HFF-Myc (cell line): Measurements from ENCODE around the gene PSMG1.

ENCODE experiments used
- DNase-seq: peaks from one replicate; pipeline ENCODE4 v3.0.0-alpha.2; 2011; ENCODE audit warnings: low read depth; ENCODE audit errors: extremely low read depth
- H3K4me3 ChIP-seq: replicated peaks from 2 replicates; pipeline ENCODE4 v1.5.1; 2011; ENCODE audit warnings: low read depth, mild to moderate bottlenecking, control low read depth, low read length
- CTCF ChIP-seq: IDR thresholded peaks from 2 replicates; pipeline ENCODE4 v1.5.1; 2012; ENCODE audit warnings: mild to moderate bottlenecking, low read depth, low read length, control low read depth; ENCODE audit errors: missing control alignments

Gene PSMG1

GRCh38 chr21:39204134-39204533, 20.9 kb upstream of the PSMG1 start:
- H3K4me3 ChIP-seq: no peak overlapping the region
- no peak for TF ChIP-seq CTCF
- no peak for DNase-seq

DNA sequence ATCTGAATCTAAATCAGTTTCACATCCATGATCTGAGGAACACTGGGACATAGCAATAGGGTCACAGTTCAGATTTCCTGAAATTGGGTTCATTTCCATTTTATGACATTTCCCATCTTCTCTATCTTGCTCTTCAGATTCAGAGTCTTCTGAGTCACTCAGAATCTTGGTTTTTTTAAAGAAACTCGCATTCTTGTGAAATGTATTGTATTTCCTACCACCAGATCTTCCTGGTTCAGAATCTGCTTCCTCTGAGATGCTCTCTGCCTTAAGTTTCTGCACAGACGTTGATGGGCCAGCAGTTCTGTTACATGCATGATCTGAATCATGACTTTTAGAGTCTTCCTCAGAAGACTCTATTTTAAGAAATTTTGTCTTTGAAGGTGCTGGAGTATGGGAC, 15.5 kb upstream of the PSMG1 start:
- no peak overlapping the region for H3K4me3 ChIP-seq
- DNase-seq: no peak
- no peak for TF ChIP-seq CTCF

DNA sequence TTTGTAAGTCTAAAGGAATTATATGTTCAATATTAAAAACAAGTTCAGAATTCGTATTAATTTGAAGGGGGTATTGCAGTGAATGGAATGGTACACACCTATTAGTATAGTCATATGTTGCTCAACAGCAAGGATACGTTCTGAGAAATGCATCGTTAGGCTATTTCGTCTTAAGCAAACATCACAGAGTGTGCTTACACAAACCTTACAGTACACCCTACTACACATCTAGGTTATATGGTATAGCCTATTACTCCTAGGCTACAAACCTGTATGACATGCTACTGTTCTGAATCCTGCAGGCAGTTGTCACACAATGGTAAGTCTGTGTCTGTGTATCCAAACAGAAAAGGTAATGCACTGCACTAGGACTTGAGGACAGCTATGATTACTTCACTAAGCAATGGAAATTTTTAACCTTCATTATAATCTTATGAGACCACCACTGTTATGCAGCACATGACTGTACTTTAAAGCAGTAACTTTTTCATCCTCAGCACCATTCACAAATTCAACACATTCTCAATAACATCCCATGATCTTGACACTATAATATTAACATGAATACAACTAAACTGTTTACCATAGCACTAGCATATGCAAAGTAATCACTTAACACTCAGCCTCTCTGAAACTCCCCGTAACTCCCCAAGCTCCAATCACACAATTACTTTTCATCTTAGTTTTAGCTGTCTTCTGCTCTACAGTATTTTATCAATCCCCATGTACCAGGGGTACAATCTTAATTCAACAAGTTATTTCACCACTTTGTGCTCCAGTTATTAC, 14.4 kb upstream of the PSMG1 start:
- no peak for TF ChIP-seq CTCF
- no peak for DNase-seq
- no peak overlapping the region for H3K4me3 ChIP-seq

- H3K4me3 ChIP-seq: no peak overlapping the region
- no peak for TF ChIP-seq CTCF
- DNase-seq: no peak
Observed at GRCh38 chr21:39196838-39197237, 13.6 kb upstream of the PSMG1 start.

DNA sequence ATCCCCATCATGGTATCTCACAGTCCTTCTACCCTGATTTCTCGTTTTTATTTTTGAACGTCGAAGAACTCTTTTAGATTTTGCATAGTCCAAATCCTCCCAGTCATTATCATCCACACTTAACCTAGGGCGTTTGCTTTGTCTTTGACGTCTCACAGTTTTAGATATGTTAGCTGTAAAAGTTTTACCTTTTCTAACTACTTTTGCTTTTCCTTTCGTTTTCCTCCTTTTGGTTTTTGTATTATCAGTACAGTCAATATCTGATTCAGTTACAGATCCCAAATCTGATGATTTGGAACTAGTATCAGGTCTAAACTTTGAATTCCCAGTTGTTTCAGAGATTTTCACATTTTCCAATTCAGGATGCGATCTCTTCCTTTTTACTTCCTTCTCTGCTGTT, 13.1 kb upstream of the PSMG1 start:
- no peak for DNase-seq
- H3K4me3 ChIP-seq: no peak overlapping the region
- no peak for TF ChIP-seq CTCF

- DNase-seq: no peak
- no peak for TF ChIP-seq CTCF
- H3K4me3 ChIP-seq: no peak overlapping the region
Observed at GRCh38 chr21:39193380-39193779, 10.1 kb upstream of the PSMG1 start.
